SK-N-SH treated with all-trans-retinoic acid at 6 μM for 48 hours (cell line): ENCODE data around the gene RNPEPL1.

Experiments used
- ESRRG ChIP-seq: fragments of 250-450 bp; sonication (Bioruptor Pico); IDR thresholded peaks from 2 replicates; pipeline ENCODE4 v1.6.1; 2021; ENCODE audit warnings: mild to moderate bottlenecking
- GLIS3 ChIP-seq: fragments of 250-450 bp; sonication (Bioruptor Pico); IDR thresholded peaks from 2 replicates; pipeline ENCODE4 v1.5.0; 2020; ENCODE audit warnings: mild to moderate bottlenecking, moderate library complexity
- ISL1 ChIP-seq: fragments of 250-450 bp; sonication (Bioruptor Pico); IDR thresholded peaks from 2 replicates; pipeline ENCODE4 v2.1.2; 2022; ENCODE audit warnings: mild to moderate bottlenecking, moderate library complexity
- RARB ChIP-seq: fragments of 250-450 bp; sonication (Bioruptor Pico); IDR thresholded peaks from 2 replicates; pipeline ENCODE4 v1.8.0; 2021; ENCODE audit warnings: mild to moderate bottlenecking, moderate library complexity
- SNAI2 ChIP-seq: fragments of 250-450 bp; sonication (Bioruptor Pico); IDR thresholded peaks from 2 replicates; pipeline ENCODE4 v1.5.0; 2020; ENCODE audit warnings: mild to moderate bottlenecking, moderate library complexity
- ZC3H10 ChIP-seq: fragments of 250-450 bp; sonication (Bioruptor Pico); IDR thresholded peaks from 2 replicates; pipeline ENCODE4 v1.5.1; 2021; ENCODE audit warnings: mild to moderate bottlenecking, moderate library complexity
- ZFP3 ChIP-seq: fragments of 250-450 bp; sonication (Bioruptor Pico); IDR thresholded peaks from 2 replicates; pipeline ENCODE4 v1.5.0; 2020; ENCODE audit warnings: mild to moderate bottlenecking, moderate library complexity
- ZFP30 ChIP-seq: fragments of 450-650 bp; formaldehyde crosslinking; IDR thresholded peaks from 2 replicates; pipeline ENCODE4 v1.5.0; 2022; ENCODE audit warnings: mild to moderate bottlenecking, moderate library complexity
- TF ChIP-seq, protein P1 (sequence below): fragments of 250-450 bp; sonication (Bioruptor Pico); IDR thresholded peaks from 2 replicates; pipeline ENCODE4 v1.5.1; 2020; ENCODE audit warnings: low read depth, mild to moderate bottlenecking, moderate library complexity
- TF ChIP-seq, protein P2 (sequence below): fragments of 250-450 bp; sonication (Bioruptor Pico); IDR thresholded peaks from 2 replicates; pipeline ENCODE4 v1.8.0; 2020; ENCODE audit warnings: mild to moderate bottlenecking, moderate library complexity, borderline replicate concordance

DNA sequence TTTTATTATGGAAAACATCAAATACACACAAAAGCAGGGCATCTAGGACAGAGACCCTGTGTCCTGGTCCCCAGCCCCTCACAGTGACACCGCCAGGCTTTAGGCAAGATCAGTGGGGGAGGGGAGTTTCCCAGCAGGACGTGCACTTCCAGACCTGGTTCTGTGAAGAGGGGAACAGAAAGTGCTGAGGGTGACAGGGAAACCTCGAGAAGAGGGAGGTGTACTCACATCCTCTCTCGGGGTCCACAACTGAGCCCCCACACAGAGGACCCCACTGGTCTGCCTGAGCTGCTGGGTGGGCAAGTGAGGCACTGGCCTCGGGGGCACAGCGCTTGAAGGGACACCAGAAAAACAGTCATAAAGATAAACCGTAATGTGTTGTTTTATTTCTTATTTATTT is 52.6 kb downstream of the RNPEPL1 start:
- TF ChIP-seq, protein P1, sequence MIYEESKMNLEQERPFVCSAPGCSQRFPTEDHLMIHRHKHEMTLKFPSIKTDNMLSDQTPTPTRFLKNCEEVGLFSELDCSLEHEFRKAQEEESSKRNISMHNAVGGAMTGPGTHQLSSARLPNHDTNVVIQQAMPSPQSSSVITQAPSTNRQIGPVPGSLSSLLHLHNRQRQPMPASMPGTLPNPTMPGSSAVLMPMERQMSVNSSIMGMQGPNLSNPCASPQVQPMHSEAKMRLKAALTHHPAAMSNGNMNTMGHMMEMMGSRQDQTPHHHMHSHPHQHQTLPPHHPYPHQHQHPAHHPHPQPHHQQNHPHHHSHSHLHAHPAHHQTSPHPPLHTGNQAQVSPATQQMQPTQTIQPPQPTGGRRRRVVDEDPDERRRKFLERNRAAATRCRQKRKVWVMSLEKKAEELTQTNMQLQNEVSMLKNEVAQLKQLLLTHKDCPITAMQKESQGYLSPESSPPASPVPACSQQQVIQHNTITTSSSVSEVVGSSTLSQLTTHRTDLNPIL (CRISPR knock-in tag): no peak
- TF ChIP-seq SNAI2 (CRISPR knock-in tag) (no peak), GLIS3 (no peak), ESRRG (CRISPR knock-in tag) (no peak), ZC3H10 (no peak), ZFP30 (CRISPR knock-in tag) (no peak), ZFP3 (CRISPR knock-in tag) (no peak), RARB (CRISPR knock-in tag) (no peak), ISL1 (no peak)
- TF ChIP-seq, protein P2, sequence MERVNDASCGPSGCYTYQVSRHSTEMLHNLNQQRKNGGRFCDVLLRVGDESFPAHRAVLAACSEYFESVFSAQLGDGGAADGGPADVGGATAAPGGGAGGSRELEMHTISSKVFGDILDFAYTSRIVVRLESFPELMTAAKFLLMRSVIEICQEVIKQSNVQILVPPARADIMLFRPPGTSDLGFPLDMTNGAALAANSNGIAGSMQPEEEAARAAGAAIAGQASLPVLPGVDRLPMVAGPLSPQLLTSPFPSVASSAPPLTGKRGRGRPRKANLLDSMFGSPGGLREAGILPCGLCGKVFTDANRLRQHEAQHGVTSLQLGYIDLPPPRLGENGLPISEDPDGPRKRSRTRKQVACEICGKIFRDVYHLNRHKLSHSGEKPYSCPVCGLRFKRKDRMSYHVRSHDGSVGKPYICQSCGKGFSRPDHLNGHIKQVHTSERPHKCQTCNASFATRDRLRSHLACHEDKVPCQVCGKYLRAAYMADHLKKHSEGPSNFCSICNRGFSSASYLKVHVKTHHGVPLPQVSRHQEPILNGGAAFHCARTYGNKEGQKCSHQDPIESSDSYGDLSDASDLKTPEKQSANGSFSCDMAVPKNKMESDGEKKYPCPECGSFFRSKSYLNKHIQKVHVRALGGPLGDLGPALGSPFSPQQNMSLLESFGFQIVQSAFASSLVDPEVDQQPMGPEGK (CRISPR knock-in tag): no peak
